ENCODE results near the gene FAM227A.
"Not testable (repeated sequence)": the region's sequence is repeated elsewhere in the genome, so short reads cannot be mapped to it uniquely, and the experiment has no call there.

FAM227A gene

GRCh38 chr22:38674888-38675287, 18.7 kb upstream of the FAM227A start:
- no peak for DNase-seq (ENCODE audit: low read depth in 1 of 2, low spot score in 1 of 2)

GRCh38 chr22:38657045-38657909, 1.1 kb upstream of the FAM227A start:
- peak in 1 of 2 donors; percentile 20 for DNase-seq (ENCODE audit: low read depth in 1 of 2, low spot score in 1 of 2)

- no peak for DNase-seq (ENCODE audit: low read depth in 1 of 2, low spot score in 1 of 2)
These were observed 505 bp downstream of the FAM227A start for GRCh38 chr22:38655519-38656255.

GRCh38 chr22:38653741-38654140, 2.5 kb downstream of the FAM227A start:
- DNase-seq (ENCODE audit: low read depth in 1 of 2, low spot score in 1 of 2): no peak

- no peak for DNase-seq (ENCODE audit: low read depth in 1 of 2, low spot score in 1 of 2)
These were observed 3.3 kb downstream of the FAM227A start for GRCh38 chr22:38652859-38653258.

- no peak for DNase-seq (ENCODE audit: low read depth in 1 of 2, low spot score in 1 of 2)
These were observed 6.2 kb downstream of the FAM227A start for GRCh38 chr22:38649841-38650522.

GRCh38 chr22:38645430-38645829, 10.8 kb downstream of the FAM227A start:
- DNase-seq (ENCODE audit: low read depth in 1 of 2, low spot score in 1 of 2): no peak

GRCh38 chr22:38644245-38644644, 11.9 kb downstream of the FAM227A start:
- not testable (repeated sequence) for DNase-seq (ENCODE audit: low read depth in 1 of 2, low spot score in 1 of 2)

GRCh38 chr22:38641476-38642040, 14.6 kb downstream of the FAM227A start:
- no peak for DNase-seq (ENCODE audit: low read depth in 1 of 2, low spot score in 1 of 2)

- DNase-seq (ENCODE audit: low read depth in 1 of 2, low spot score in 1 of 2): no peak
These were observed 17.5 kb downstream of the FAM227A start for GRCh38 chr22:38638728-38639127.

GRCh38 chr22:38638216-38638615, 18.0 kb downstream of the FAM227A start:
- no peak for DNase-seq (ENCODE audit: low read depth in 1 of 2, low spot score in 1 of 2)

GRCh38 chr22:38632528-38632927, 23.7 kb downstream of the FAM227A start:
- DNase-seq (ENCODE audit: low read depth in 1 of 2, low spot score in 1 of 2): no peak

- no peak for DNase-seq (ENCODE audit: low read depth in 1 of 2, low spot score in 1 of 2)
These were observed 24.5 kb downstream of the FAM227A start for GRCh38 chr22:38631724-38632123.

GRCh38 chr22:38629108-38629507, 27.1 kb downstream of the FAM227A start:
- DNase-seq (ENCODE audit: low read depth in 1 of 2, low spot score in 1 of 2): no peak

GRCh38 chr22:38628444-38628843, 27.7 kb downstream of the FAM227A start:
- no peak for DNase-seq (ENCODE audit: low read depth in 1 of 2, low spot score in 1 of 2)

- no peak for DNase-seq (ENCODE audit: low read depth in 1 of 2, low spot score in 1 of 2)
These were observed 32.8 kb downstream of the FAM227A start for GRCh38 chr22:38623351-38623750.

GRCh38 chr22:38618682-38619081, 37.5 kb downstream of the FAM227A start:
- no peak for DNase-seq (ENCODE audit: low read depth in 1 of 2, low spot score in 1 of 2)

- DNase-seq (ENCODE audit: low read depth in 1 of 2, low spot score in 1 of 2): no peak
These were observed 37.9 kb downstream of the FAM227A start for GRCh38 chr22:38618258-38618657.

- not testable (repeated sequence) for DNase-seq (ENCODE audit: low read depth in 1 of 2, low spot score in 1 of 2)
These were observed 41.2 kb downstream of the FAM227A start for GRCh38 chr22:38615064-38615405.

- DNase-seq (ENCODE audit: low read depth in 1 of 2, low spot score in 1 of 2): no peak
These were observed 41.7 kb downstream of the FAM227A start for GRCh38 chr22:38614332-38615063.

- no peak for DNase-seq (ENCODE audit: low read depth in 1 of 2, low spot score in 1 of 2)
These were observed 42.6 kb downstream of the FAM227A start for GRCh38 chr22:38613588-38613987.
